Hepatic stellate cell (primary cell): Measurements from ENCODE around the gene SOX8.

Experiments
- DNase-seq: peaks from one replicate; pipeline ENCODE4 v3.0.0; 2011; ENCODE audit warnings: low spot score

Gene SOX8

DNA sequence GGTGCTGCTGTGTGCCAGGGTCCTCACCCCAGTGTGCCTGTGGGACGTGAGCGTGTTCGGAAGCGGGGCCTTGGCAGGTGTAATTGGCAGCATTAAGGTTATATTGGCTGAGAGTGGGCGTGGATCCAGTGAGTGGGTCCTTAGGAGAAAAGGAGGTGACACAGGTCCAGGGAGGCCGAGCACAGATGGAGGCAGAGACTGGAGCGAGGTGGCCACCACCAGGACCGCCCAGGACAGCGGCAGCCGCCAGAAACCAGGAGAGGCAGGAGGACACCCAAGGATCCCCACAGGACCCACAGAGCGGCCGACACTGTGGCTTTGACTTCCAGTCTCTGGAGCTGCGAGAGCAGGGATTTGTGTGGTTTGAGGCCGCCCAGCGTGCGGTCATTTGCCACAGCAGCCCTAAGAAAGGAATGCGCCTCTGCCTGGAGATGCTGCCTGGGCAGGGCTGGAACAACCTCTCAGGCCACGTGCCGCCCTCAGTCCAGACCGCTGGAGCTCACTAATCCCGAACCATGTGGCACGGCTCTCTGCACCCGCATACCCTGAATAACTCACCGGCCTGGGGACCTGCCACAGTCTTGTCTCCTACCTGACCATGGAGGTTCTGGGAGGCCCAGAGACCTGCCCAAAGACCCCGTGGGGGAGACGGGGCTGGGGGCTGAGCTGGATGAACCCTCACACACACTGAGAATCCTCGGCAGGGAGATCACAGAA is 45.4 kb downstream of the SOX8 start:
- no peak for DNase-seq

DNA sequence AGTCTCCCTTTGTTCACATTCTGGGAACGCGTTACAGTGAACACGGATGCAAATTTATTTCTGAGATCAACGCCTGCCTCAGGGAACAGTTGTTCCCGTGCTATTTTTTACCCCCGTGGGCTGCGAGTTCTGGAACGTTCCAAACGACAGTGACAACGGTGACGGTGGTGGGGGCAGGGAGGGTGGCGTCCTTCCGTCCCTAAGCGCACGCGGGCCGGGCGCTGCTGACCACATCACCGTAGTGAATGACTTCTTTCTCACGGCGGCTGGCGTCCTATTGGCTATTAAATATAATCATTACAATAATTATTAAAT is 45.9 kb downstream of the SOX8 start:
- DNase-seq, result no peak

DNA sequence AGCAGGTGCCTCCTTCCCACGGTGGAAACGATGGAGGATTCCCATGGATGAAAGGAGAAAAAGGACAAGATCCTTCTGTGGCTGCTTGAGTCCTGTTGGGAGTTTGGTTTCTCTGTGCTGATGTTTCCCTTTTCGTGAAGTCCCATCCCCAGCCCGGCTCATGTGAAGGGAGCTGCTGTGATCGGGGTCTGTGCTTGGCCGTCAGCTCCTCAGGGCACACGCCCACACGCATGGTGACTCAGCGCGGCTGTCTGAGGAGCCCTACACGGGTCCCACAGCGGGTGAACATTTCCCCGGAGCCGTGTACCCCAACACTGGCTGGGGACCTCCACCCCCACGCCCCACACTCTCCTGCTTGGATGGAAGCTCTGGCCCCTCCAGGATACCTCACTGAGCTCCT is 46.5 kb downstream of the SOX8 start:
- DNase-seq, result no peak

DNA sequence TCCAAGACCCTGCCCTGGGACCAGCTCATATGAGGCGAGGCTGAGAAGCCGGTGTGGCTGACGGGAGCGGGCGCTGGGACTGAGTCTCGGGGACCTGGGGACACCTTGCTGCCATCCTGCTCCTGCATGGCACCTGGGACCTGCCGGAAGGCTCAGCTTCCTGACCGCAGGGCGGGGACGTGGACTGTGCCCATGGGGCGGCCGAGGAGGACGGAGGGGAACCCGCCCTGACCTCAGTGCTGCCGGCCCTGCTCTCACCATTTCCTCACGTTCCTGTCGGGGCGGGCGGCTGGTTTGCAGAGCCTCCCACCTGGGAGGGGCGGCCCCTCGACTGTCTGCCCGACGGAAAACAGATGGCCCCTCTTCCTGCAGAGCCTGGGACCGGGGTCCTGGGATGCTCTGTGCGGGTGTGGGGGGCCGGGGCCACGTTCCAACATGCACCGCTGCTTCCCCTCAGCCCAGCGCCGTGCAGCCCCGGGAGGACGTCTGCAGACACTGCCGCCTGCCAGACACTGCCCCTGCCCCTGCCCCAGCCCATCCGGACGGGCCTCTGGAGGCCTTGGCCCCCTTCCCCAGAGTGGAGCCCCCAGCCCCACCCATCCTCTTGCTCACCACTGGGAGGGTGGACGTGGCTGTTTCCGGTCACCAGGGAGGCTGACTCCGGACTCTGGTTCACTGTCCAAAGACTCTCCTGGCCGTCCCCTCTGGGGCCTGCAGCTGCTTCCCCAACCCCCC is 47.1 kb downstream of the SOX8 start:
- no peak for DNase-seq

DNA sequence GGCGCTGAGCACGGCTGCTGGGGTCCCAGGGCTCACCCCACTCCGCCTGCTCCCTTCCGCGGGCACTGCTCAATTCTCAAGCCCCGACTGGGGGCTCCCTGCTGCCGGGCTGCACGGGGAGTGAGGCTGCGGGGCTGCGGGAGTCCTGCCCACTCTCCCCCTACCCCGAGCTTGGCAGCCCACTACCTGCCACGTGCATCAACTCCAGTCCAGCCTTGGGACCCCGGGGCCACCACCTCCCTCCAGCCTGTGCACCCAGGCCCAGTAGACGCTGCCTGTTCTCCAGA is 47.6 kb downstream of the SOX8 start:
- no peak for DNase-seq

DNA sequence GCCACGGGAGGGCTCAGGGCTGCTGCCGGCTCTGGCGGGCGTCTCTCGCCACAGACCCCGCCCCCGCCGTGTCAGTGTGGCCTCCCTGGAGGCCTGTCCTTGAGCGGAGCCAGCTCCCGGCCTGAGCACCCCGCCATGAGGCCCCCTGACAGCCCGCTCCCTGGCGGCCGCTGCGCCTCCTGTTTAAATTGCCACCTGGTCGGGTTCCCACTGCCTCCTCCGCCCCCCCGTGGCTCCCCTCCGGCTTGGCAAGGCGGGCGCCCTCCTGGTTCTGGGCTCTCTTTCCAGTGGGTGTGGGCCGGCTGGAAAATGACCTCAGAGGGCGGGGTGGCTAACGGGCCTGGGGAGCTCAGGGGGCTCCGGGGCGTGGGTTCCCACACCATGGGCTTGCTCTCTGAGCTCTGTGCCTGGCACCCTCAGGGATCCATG is 48.9 kb downstream of the SOX8 start:
- DNase-seq, result no peak

DNA sequence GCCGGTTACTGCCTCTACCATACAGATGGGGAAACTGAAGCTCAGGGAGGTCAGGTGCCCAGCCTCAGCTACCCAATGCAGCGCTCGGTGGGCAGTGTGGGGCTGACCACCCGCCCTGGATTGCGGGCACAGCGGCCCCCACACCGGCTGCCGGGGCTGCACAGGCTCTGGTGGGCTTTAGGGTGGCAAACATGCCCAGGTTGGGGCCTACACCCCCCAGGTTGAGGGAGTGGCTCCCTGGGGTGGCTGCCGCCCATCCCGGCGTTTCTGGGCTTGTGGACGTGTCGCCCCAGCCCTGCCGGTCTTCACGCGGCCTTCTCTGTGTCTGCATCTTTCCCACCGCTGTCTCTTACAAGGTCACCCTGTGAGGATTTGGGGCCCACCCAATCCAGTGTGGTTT is 50.1 kb downstream of the SOX8 start:
- DNase-seq, result no peak

DNA sequence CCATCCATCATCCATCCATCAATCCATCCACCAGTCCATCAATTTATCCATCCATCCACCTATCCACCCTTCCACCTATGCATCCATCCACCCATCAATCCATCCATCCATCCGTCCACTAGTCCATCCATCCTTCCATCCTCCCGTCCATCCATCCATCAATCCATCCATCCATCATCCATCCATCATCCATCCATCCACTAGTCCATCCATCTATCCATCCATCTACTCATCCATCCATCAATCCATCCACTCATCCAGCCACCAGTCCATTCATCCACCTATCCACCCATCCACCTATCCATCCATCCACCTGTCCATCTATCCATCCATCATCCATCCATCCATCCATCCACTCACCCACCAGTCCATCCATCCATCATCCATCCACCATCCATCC is 51.0 kb downstream of the SOX8 start:
- DNase-seq, result no peak

DNA sequence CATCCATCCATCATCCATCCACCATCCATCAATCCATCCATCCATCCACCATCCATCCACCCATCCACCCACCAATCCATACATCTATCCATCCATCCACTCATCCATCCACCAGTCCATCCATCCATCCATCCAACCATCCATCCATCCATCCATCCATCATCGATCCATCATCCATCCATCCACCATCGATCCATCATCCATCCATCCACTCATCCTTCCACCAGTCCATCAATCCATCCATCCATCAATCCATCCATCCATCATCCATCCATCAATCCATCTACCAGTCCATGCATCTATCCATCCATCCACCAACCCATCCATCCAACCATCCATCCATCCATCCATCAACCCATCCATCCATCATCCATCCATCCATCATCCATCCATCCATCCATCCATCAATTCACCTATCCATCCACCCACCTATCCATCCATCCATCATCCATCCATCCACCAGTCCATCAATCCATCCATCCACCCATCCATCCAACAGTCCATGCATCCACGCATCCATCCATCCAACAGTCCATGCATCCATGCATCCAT is 51.6 kb downstream of the SOX8 start:
- no peak for DNase-seq

DNA sequence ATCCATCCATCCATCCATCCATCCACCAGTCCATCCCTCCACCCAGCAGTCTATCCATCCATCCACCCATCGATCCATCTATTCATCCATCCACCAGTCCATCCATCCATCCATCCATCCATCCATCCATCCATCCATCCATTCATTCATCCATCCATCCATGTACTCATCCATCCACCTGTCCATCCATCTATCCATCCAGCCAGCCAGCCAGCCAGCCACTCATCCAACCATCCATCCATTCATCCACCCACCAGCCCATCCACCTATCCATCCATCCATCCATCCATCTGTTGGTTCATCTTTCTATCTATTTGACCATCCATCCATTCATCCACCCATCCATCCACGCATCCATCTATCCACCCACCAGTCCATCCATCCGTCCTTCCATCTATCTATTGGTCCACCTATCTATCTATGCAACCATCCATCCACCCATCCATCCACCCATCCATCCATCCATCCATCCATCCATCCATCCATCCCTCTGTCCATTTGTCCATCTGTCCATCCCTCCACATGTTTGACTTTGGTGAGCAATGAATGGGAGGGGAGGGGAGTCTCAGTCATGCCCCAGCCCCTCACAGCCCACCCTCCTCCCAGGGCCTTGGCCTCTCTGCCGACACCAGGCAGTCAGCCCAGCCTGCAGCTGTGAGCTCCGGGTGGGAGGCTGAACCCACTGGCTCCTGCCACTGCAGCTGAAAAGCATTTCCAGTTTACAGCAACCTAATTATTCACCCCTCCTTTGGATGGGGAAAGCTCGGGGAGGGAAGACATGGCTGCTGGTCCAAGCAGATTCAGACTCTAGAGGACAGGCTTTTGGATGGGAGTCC is 52.9 kb downstream of the SOX8 start:
- no peak for DNase-seq

DNA sequence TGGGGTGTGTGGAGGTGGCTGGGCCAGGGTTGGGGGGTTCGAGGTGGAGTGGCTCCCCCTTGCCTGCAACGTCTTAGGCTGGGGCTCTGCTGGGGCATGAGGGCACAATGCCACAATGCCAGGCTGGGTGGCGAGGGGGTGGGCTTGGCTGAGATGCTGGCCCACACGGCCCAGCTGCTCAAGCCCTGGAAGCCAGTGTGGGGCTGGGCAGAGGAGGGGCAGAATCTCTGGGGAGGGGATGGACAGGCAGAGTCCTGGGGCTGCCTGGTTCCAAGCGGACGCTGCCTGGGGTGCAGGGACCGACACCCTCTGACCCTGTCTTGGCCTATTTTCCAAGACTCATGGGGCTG is 53.5 kb downstream of the SOX8 start:
- DNase-seq, result no peak

DNA sequence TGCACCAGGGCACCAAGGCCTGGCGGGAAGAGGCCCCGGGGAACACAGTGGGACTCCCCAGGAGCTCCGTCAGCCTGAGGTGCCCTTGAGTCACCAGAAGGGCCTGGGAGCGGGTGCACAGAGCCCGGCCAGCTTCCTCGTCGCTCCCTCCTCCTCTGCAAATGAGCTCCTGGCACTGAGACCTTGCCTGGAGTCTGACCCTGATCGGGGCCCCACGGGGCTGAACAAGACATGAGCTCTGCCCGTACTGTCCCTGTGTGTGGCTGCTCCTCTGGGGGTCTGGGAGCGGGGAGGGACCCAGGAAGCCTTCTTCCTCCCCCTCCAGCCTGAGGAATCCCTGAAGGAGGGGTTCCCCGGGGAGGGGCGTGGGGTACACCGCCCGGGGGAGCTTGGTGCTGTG is 54.6 kb downstream of the SOX8 start:
- DNase-seq, result no peak
